Muscle of back (tissue), 11 donors: Measurements from ENCODE around the gene GTF3C5. TPM values are rescaled to one million over a fixed set of nuclear protein-coding genes. Genes with fewer than 3 reads are reported as not detected.
A peak's percentile ranks its signal among the peaks of the same experiment; 100 is the strongest.
"Not testable (repeated sequence)": the region's sequence is repeated elsewhere in the genome, so short reads cannot be mapped to it uniquely, and the experiment has no call there.

Experiments used
- DNase-seq, 3 donors: peaks; one replicate each; pipeline versions ENCODE4 v3.0.0 to v3.0.0-alpha.2; 2013
- polyA plus RNA-seq, 10 donors: library from polyadenylated mRNA; unstranded; fragments of 120-200 nt; gene quantifications; one replicate each; pipeline ENCODE4 v1.2.1, GENCODE V29; 2013; ENCODE audit not compliant: insufficient read length in 10 of 10

The GTF3C5 gene
- polyA plus RNA-seq, 10 donors: 34.4 to 55.4 (median 46.3) TPM

GRCh38 chr9:133051966-133052539 lies 21.3 kb downstream of the GTF3C5 start:
- no peak for DNase-seq

DNA sequence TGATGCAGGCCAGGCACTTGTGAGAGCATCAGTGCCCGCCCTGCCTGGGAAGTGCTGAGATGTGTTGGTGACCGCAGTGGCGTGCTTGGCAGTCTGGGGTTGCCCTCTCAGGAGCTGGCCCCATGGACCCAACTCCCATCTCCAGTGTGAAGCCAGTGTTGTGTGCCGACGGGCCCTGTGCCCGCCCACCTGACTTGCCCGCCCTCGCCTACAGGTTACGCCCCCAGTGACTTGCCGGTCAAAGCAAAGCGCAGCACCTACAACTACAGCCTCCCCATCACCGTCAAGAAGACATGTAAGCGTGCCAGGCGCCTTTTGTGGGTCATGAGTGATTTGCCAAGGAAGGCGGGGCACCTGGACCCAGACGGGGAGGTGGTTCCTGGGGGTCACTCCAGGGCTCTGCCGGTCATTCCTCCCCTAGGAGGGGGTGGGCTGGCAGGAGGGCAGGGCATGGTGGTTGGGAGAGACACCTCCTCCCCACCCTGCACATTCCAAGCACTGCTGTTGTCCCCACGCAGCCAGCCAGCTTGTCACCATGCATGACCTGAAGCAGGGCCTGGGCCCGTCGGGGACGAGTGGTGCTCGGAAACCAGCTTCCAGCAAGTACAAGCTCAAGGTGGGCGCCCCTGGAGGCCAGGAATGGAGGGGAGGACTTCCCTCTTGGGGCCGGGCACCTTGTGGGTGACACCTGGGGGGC lies 23.5 kb downstream of the GTF3C5 start:
- no peak for DNase-seq

GRCh38 chr9:133054966-133055365 lies 24.2 kb downstream of the GTF3C5 start:
- DNase-seq: peak; percentile 71 to 90 (median 79)

DNA sequence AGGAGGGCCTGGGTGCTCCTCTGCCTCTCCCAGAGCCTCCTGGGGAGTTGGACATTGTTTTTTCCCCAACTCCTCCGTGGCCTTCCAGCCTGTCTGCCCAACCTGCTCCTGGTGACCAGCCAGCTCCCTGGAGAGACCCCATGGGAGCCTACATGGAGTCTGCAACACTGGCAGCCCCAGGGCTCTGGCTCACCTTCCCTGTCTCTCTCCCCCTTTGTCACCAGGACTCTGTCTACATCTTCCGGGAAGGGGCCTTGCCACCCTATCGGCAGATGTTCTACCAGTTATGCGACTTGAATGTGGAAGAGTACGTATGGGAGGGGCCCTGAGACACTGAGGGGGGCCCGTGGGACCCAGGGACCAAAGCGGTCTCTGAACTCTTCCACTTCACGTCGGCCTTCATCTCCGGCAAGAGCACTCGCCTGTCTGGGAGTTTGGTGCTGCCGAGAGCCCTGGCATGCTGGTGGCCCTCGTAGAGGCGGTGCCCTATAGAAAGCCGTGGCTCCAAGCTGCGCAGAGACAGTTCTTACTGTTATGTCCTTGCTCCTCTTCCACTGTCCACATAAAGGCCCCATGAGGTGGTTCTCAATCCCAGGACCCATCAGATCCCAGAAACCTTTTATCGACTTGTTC lies 25.1 kb downstream of the GTF3C5 start:
- DNase-seq: no peak

DNA sequence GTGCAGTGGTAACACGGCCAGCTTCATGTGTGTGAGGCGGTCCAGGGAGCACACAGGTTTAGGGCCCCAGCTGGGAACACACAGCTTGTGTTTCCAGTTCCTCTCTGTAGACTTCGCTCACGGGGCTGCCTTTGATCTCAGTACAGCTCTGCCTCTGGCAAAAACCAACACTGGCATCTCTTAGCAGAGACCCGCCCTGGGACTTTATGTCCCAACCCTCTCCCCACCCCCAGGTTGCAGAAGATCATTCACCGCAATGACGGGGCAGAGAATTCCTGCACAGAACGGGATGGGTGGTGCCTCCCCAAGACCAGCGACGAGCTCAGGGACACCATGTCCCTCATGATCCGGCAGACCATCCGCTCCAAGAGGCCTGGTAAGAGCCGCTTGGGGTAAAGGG lies 25.7 kb downstream of the GTF3C5 start:
- no peak for DNase-seq

- peak; percentile 46 to 63 (median 49) for DNase-seq
Measured at GRCh38 chr9:133057006-133057405, 26.2 kb downstream of the GTF3C5 start.

DNA sequence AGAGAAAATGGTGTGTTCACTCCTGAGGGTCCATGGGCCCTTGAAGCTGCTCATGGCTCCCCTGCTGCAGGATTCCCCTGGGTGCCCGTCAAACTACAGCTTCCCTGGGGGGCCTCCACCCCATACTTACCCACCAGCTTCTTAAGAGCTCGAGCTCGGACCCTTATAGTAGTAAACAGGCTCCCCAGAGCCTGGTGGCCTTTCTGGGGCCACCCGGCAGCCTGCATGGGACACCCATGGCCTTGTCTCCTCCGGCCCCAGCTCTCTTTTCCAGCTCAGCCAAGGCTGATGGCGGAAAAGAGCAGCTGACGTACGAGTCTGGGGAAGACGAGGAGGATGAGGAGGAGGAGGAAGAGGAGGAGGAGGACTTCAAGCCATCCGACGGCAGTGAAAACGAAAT lies 26.8 kb downstream of the GTF3C5 start:
- DNase-seq: no peak

DNA sequence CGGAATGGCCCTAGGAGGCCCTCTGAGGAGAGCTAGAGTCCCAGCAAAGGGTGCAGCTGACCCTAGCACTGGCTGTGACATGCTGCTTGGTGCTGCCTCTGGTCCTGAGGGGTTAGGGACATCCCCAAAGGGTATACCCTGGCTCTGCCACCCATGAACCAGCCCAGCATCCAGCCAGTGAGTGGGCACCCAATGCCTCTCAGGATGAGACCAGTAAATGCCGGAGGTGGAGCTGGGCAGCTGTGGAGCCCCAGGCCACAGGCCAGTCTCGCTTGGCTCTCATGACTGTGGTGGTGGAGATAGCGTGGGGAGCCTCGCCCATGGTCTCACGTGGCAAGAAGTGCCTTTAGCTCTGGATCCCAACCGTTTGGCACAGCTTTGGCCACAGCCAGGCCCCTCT lies 27.3 kb downstream of the GTF3C5 start:
- no peak for DNase-seq

GRCh38 chr9:133058550-133059320 lies 27.9 kb downstream of the GTF3C5 start:
- no peak for DNase-seq

DNA sequence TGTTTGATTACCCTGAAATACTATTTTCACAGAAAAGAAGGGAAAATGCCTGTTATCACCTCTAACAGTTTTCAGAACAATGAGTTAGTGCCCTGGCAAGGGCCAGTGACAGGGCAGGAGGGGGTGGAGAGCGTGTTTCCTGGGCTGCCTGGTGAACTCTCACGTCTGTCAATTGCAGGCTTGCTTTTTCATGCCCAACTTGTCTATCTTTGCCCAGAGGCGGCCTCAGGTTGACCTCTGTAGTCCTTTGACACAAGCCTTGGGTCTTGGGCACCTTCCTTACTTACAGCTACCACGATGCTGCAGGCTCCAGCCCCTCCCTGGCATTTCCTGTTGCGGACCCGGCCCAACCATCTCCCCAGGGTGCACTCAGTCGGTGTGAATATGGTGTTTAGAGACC lies 28.8 kb downstream of the GTF3C5 start:
- DNase-seq: no peak

- no peak for DNase-seq
Measured at GRCh38 chr9:133060417-133060841, 29.6 kb downstream of the GTF3C5 start.

DNA sequence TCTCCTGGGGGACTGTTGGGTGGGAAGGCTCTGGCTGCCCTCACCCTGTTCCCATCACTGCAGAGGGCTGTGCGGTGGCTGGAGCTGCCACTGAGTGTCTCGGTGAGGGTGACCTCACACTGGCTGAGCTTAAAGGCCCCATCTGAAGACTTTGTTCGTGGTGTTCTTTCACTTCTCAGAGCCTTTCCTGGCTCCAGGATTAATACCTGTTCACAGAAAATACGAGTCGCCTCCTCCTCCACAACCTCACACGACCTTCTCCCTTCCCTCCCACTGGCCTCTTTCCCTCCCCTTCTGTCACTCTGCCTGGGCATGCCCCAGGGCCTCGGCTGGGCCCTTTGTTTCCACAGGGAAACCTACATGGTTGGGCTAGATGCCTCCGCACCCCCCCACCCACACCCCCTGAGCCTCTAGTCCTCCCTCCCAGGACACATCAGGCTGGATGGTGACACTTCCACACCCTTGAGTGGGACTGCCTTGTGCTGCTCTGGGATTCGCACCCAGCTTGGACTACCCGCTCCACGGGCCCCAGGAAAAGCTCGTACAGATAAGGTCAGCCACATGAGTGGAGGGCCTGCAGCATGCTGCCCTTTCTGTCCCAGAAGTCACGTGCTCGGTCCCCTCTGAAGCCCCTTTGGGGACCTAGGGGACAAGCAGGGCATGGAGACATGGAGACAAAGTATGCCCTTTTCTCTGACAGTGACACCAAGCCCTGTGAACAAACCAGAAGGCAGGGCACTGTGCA lies 30.4 kb downstream of the GTF3C5 start:
- not testable (repeated sequence) for DNase-seq

DNA sequence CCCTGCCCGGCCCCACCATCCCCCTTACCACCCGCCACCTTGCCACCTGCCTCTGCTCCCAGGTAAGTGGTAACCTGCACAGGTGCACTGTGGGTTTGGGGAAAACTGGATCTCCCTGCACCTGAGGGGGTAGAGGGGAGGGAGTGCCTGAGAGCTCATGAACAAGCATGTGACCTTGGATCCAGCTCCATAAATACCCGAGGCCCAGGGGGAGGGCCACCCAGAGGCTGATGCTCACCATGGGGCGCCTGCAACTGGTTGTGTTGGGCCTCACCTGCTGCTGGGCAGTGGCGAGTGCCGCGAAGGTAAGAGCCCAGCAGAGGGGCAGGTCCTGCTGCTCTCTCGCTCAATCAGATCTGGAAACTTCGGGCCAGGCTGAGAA lies 31.0 kb downstream of the GTF3C5 start, which contains the start of gene CEL:
Gene CEL, plus strand, starts transcription at position 218 of the 382 bp plus-strand sequence. Its CDS starts 22 bp downstream, at position 240.
- not testable (repeated sequence) for DNase-seq

DNA sequence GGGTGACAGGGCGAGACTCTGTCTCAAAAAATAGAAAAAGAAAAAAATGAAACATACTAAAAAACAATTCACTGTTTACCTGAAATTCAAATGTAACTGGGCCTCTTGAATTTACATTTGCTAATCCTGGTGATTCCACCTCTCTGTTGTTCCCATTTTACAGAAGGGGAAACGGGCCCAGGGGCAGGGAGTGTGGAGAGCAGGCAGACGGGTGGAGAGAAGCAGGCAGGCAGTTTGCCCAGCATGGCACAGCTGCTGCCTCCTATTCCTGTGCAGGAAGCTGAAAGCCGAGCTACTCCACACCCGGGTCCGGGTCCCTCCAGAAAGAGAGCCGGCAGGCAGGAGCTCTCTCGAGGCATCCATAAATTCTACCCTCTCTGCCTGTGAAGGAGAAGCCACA lies 31.8 kb downstream of the GTF3C5 start:
- not testable (repeated sequence) for DNase-seq

DNA sequence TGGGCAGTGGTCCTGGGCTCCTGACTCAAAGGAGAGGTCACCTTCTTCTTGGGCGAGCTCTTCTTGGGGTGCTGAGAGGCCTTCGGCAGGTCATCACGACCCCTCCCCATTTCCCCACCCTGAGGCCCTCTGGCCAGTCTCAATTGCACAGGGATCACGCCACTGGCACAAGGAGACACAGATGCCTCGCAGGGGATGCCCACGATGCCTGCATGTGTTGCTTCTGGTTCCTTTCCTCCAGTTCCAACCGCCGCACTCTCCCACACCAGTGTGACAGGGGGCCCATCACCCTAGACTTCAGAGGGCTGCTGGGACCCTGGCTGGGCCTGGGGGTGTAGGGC lies 32.3 kb downstream of the GTF3C5 start:
- DNase-seq: no peak

DNA sequence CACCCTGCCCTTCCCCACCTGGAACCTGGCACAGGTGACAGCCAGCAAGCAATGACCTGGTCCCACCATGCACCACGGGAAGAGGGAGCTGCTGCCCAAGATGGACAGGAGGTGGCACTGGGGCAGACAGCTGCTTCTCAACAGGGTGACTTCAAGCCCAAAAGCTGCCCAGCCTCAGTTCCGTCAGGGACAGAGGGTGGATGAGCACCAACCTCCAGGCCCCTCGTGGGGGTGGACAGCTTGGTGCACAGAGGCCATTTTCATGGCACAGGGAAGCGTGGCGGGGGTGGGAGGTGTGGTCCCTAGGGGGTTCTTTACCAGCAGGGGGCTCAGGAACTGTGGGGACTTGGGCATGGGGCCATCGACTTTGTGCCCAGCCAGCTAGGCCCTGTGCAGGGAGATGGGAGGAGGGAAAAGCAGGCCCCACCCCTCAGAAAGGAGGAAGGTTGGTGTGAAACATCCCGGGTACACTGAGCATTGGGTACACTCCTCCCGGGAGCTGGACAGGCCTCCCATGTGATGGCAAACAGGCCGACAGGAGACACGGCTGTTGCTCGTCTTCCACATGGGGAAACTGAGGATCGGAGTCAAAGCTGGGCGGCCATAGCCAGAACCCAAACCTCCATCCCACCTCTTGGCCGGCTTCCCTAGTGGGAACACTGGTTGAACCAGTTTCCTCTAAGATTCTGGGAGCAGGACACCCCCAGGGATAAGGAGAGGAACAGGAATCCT lies 32.9 kb downstream of the GTF3C5 start:
- DNase-seq: no peak

GRCh38 chr9:133064241-133065069 lies 33.7 kb downstream of the GTF3C5 start:
- no peak for DNase-seq

GRCh38 chr9:133065070-133065388 lies 34.2 kb downstream of the GTF3C5 start:
- no peak for DNase-seq

GRCh38 chr9:133066181-133066983 lies 35.6 kb downstream of the GTF3C5 start:
- DNase-seq: no peak
